GM21367 (cell line): ENCODE measurements around the gene ZNF727.
"Not testable (repeated sequence)": the region's sequence is repeated elsewhere in the genome, so short reads cannot be mapped to it uniquely, and the experiment has no call there.

Source experiments
- ATAC-seq: cut with Tn5 transposase; IDR thresholded peaks from one replicate; pipeline ENCODE4 v1.9.1; 2021; ENCODE audit not compliant: unreplicated experiment

ZNF727 gene

DNA sequence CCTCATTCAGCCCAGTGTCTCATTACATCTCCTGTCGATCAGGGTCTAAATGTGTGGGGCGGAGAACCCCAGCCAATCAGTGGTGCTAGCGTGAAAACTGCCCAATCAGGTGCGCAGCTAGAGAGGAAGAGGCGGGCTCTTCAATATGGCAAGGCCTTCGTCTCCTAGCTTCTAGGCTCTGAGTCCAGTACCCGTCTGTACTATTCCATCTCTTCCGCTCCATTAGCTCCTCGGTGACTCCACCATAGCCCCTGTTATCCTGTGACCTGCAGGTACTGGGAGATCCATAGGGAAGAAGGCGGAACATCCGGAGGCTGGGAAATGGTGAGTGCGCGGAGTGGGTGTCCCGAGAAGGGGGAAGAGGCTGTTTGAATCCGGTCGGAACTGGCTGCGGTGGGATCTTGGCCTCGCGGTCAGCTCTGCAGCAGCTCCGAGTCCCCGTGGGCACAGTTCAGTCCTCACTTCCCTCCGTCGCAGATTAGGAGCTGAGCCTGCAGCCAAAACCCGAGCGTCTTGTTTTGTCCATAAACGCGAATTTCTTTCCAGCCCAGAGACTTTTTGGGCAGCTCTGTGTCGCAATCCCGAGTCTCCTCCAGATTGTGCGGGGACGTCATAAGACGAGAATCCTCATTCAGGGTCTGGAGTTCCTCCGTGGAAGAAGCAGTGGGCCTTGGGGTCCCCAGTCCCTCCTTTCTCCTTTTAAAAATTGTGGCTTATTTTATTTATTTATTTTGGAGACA, at the start of gene ZNF727:
Gene ZNF727, plus strand, starts transcription at position 134 of the 740 bp plus-strand sequence. Its CDS starts 188 bp downstream, at position 322.
- no peak for ATAC-seq

DNA sequence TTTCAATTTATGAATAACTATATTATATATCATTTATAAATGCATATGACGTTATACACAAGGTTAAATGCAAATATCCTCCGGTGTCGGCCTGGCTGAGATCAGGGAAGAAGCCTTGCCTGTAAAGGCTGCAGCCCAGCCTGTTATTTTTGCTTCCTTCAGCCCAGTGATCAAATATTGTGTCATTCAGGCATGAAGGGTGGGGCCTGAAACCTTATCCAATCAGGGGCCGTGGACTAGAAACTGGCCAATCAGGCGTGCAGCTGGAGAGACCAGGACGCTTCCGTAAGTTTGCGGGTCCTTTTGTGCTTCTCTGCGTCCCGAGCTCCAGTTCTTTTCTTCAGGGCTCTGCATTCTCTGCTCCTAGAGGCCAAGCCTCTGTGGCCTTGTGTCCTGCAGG, 46.7 kb upstream of the ZNF727 start, which contains the start of gene ZNF722:
Gene ZNF722, plus strand, starts transcription at position 301 of the 400 bp plus-strand sequence. CDS start 113 bp downstream, outside the sequence.
- ATAC-seq, result no peak

DNA sequence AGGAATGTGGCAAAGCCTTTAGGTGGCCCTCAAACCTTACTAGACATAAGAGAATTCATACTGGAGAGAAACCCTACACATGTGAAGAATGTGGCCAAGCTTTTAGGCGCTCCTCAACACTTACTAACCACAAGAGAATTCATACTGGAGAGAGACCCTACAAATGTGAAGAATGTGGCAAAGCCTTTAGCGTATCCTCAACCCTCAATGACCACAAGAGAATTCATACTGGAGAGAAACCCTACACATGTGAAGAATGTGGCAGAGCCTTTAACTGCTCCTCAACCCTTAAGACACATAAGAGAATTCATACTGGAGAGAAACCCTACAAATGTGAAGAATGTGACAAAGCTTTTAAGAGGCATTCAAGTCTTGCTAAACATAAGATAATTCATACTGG, 29.7 kb upstream of the ZNF727 start:
- ATAC-seq, result not testable (repeated sequence)

DNA sequence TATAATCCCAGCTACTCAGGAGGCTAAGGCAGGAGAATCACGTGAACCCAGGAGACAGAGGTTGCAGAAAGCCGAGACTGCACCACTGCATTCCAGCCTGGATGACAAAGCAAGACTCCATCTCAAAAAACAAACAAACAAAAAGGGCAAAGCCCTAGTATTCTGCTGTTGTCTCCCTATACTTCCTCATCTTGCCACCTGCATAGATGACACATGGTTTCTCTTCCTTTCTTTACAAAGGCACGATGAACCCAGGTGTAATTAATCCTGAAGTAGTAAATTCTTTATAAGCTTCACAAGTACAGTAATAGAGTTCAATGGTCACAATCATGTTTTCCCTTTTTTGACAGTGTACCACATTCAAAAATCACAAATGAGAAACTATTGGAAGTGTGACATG, 9.8 kb upstream of the ZNF727 start:
- ATAC-seq, result no peak

DNA sequence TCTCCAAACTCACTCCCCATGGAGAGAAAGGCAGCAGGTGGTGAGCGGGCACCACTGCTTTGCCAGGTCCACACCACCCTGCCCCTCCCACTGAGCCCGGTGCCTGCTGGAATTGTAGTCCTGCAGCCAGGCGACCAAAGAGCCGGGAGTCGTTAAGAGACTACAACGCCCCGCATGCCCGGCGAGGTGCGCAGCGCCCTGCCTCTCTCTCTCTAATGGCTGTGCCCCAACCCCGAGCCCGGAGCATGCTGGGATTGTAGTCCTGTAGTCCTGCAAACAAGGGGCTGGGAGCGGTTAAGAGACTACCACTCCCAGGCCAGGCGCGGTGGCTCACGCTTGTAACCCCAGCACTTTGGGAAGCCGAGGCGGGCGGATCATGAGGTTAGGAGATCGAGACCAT, 8.1 kb upstream of the ZNF727 start:
- ATAC-seq, result no peak

DNA sequence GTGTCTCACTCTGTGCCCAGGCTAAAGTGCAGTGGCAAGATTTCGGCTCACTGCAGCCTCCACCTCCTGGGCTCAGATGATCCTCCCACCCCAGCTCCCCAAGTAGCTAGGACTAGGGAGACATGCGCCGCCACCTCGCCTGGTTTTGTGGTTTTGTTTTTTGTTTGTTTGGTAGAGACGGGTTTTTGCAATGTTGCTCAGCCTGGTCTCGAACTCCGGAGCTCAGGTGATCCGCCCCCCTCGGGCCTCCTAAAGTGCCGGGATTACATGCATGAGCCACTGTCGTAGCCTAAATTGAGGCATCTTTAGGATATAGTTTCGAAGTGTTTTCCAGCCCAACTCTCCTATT, 781 bp downstream of the ZNF727 start:
- no peak for ATAC-seq

DNA sequence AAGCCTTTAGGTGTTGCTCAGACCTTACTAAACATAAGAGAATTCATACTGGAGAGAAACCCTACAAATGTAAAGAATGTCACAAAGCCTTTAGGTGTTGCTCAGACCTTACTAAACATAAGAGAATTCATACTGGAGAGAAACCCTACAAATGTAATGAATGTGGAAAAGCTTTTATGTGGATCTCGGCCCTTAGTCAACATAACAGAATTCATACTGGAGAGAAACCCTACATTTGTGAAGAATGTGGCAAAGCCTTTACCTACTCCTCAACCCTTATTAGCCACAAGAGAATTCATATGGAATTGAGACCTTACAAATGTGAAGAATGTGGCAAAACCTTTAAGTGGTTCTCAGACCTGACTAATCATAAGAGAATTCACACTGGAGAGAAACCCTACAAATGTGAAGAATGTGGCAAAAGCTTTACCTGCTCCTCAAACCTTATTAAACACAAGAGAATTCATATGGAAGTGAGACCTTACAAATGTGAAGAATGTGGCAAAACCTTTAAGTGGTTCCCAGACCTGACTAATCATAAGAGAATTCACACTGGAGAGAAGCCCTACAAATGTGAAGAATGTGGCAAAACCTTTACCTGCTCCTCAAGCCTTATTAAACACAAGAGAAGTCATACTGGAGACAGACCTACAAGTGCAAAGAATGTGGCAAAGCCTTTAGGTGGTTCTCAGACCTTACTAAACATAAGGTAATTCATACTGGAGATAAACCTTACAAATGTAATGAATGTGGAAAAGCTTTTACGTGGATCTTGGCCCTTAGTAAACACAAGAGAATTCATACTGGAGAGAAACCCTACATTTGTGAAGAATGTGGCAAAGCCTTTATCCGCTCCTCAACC, 32.8 kb downstream of the ZNF727 start:
- not testable (repeated sequence) for ATAC-seq

DNA sequence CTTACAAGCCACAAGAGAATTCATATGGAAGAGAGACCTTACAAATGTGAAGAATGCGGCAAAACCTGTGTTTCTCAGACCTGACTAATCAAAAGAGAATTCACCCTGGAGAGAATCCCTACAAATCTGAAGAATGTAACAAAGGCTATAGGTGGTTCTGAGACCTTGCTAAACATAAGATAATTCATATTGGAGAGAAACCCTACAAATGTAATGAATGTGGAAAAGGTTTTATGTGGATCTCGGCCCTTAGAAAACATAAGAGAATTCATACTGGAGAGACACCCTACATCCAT, 33.4 kb downstream of the ZNF727 start:
- no peak for ATAC-seq

DNA sequence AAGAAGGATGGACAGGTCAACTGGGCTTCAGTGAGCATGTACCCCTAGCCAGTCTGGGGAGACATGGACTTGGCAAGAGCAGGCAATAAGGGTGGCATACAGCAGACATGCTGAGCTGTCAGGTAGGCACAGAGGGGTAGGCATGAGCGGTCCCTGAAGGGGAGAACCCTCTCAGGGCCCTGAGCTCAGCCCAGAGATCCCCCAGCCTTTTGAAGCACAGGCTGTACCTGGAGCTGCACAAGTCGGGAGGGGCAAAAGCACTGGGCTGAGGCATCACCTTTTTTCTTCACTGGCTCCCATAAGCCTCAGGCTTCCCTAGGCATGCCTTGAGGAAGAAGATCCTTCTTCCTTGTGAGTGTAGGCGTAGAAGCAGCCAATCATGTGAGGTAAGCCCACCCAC, 42.3 kb downstream of the ZNF727 start:
- ATAC-seq, result no peak

DNA sequence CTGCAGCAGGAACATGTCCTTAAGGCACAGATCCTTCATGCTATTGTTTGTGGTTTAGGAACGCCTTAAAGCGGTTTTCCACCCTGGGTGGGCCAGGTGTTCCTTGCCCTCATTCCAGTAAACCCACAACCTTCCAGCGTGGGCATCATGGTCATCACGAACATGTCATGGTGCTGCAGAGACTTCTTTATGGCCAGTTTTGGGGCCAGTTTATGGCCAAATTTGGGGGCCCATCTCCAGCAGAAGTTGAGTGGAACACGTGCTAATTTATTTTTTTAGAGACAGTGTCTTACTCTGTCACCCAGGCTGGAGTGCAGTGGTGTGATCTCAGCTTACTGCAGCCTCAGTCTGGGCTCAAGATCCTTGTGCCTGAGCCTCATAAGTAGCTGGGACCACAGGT, 43.6 kb downstream of the ZNF727 start:
- not testable (repeated sequence) for ATAC-seq
